ENCODE results near the gene RFTN1. TPM values are rescaled to one million over a fixed set of nuclear protein-coding genes. Genes with fewer than 3 reads are reported as not detected.

The RFTN1 gene
- total and polyA plus RNA-seq, 5 experiments from 2014 or later, result 35.3 to 61.8 (median 44.2) TPM

GRCh38 chr3:16456784-16457415 is 56.6 kb downstream of the RFTN1 start:
- peak; percentile 81 to 85 for ATAC-seq

GRCh38 chr3:16455966-16456365 is 57.5 kb downstream of the RFTN1 start:
- peaks cover 3 to 34% (median 21%) of the 10 kb centered on the region in 3 donors for H3K36me3 Mint-ChIP-seq
- H3K9me3 Mint-ChIP-seq, result no peaks in the 10 kb centered on the region
- no peak for DNase-seq
- POLR2A ChIA-PET, result no interaction called here
- H3K27ac Mint-ChIP-seq, result no peak overlapping the region
- H3K4me1 Mint-ChIP-seq, result peaks cover 13 to 45% (median 36%) of the 10 kb centered on the region in 4 donors
- no peak overlapping the region for H3K4me3 Mint-ChIP-seq
- H3K27me3 Mint-ChIP-seq, result no peaks in the 10 kb centered on the region
- no peak for ATAC-seq

More at GRCh38 chr3:16456784-16457415, 56.6 kb downstream of the RFTN1 start:
- no peaks in the 10 kb centered on the region for H3K9me3 Mint-ChIP-seq
- peak overlapping the region in 8 of 10 donors; percentile 26 to 69 (median 50) for H3K27ac Mint-ChIP-seq
- POLR2A ChIA-PET, result no interaction called here
- H3K4me1 Mint-ChIP-seq, result peaks cover 8 to 42% (median 37%) of the 10 kb centered on the region in 4 donors
- peak in 4 of 10 donors; percentile 9 to 39 (median 26) for DNase-seq
- H3K36me3 Mint-ChIP-seq, result peaks cover 3 to 26% (median 15%) of the 10 kb centered on the region in 3 donors
- H3K27me3 Mint-ChIP-seq, result no peaks in the 10 kb centered on the region
- no peak overlapping the region for H3K4me3 Mint-ChIP-seq

GRCh38 chr3:16455001-16455400 is 58.5 kb downstream of the RFTN1 start:
- H3K4me1 Mint-ChIP-seq, result peaks cover 16 to 48% (median 38%) of the 10 kb centered on the region in 4 donors
- peaks cover 3 to 41% (median 25%) of the 10 kb centered on the region in 3 donors for H3K36me3 Mint-ChIP-seq
- ATAC-seq (no peak), DNase-seq (no peak)
- H3K27me3 Mint-ChIP-seq, result no peaks in the 10 kb centered on the region
- H3K9me3 Mint-ChIP-seq, result no peaks in the 10 kb centered on the region
- POLR2A ChIA-PET, result interaction anchor here (0.6 kb wide), 1 partner anchor 14 kb away, joined by 6 read pairs; no protein-coding TSS in a partner anchor
- H3K27ac Mint-ChIP-seq, result peak overlapping the region in 2 of 10 donors; percentile 25 to 32
- H3K4me3 Mint-ChIP-seq, result no peak overlapping the region

- peaks cover 17 to 54% (median 41%) of the 10 kb centered on the region in 4 donors for H3K4me1 Mint-ChIP-seq
- no peaks in the 10 kb centered on the region for H3K9me3 Mint-ChIP-seq
- H3K36me3 Mint-ChIP-seq, result peaks cover 0 to 51% (median 16%) of the 10 kb centered on the region in 3 donors
- POLR2A ChIA-PET, result no interaction called here
- H3K27me3 Mint-ChIP-seq, result no peaks in the 10 kb centered on the region
- H3K27ac Mint-ChIP-seq, result no peak overlapping the region
- no peak overlapping the region for H3K4me3 Mint-ChIP-seq
- DNase-seq (no peak), ATAC-seq (no peak)
Measured at GRCh38 chr3:16452261-16452660, 61.2 kb downstream of the RFTN1 start.

DNA sequence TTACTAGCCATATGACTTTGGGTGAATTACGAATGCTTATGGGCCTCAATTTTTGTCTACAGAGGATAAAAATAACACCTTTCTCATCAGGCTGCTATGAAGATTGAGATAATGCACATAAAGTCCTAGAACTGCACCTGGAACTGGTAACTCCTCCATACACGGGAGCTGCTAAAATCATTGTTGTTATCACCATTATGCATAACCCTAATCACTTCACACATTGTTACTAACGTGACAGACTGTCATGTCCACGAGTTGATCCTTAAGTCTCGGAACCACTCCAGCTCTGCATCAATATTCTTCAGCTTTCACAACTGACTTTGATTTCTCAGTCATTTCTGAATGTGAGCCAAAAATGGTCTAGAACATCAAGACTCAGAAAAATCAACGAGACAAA is 64.1 kb downstream of the RFTN1 start:
- peaks cover 20 to 54% (median 36%) of the 10 kb centered on the region in 4 donors for H3K4me1 Mint-ChIP-seq

GRCh38 chr3:16448639-16449070 is 64.8 kb downstream of the RFTN1 start:
- ATAC-seq (no peak), DNase-seq (no peak)
- Mint-ChIP-seq H3K36me3 (peaks cover 0 to 52% (median 18%) of the 10 kb centered on the region in 3 donors), H3K4me1 (peaks cover 17 to 51% (median 37%) of the 10 kb centered on the region in 4 donors), H3K27ac (peak overlapping the region in 6 of 10 donors; percentile 0 to 64 (median 30)), H3K4me3 (peak overlapping the region in 1 of 10 donors; percentile 11), H3K27me3 (no peaks in the 10 kb centered on the region), H3K9me3 (peaks cover 0 to 5% (median 0%) of the 10 kb centered on the region in 9 donors)
- POLR2A ChIA-PET, result no interaction called here

More for the DNA sequence above, 64.1 kb downstream of the RFTN1 start:
- peak overlapping the region in 1 of 10 donors; percentile 35 for H3K27ac Mint-ChIP-seq
- H3K9me3 Mint-ChIP-seq, result no peaks in the 10 kb centered on the region
- H3K4me3 Mint-ChIP-seq, result no peak overlapping the region
- H3K36me3 Mint-ChIP-seq, result peaks cover 0 to 50% (median 17%) of the 10 kb centered on the region in 3 donors
- no peak for ATAC-seq
- DNase-seq, result no peak
- POLR2A ChIA-PET, result no interaction called here
- H3K27me3 Mint-ChIP-seq, result no peaks in the 10 kb centered on the region

GRCh38 chr3:16447135-16447534 is 66.4 kb downstream of the RFTN1 start:
- Mint-ChIP-seq H3K9me3 (peaks cover 0 to 15% (median 0%) of the 10 kb centered on the region in 9 donors), H3K36me3 (peaks cover 0 to 42% (median 21%) of the 10 kb centered on the region in 3 donors), H3K27me3 (no peaks in the 10 kb centered on the region), H3K4me3 (no peak overlapping the region), H3K4me1 (peaks cover 25 to 54% (median 37%) of the 10 kb centered on the region in 4 donors), H3K27ac (peak overlapping the region in 2 of 10 donors; percentile 25 to 58)
- no peak for ATAC-seq
- POLR2A ChIA-PET, result no interaction called here
- DNase-seq, result no peak

GRCh38 chr3:16444344-16444743 is 69.2 kb downstream of the RFTN1 start:
- DNase-seq (no peak), ATAC-seq (no peak)
- Mint-ChIP-seq H3K9me3 (peaks cover 0 to 15% (median 0%) of the 10 kb centered on the region in 9 donors), H3K27ac (peak overlapping the region in 2 of 10 donors; percentile 6 to 69), H3K4me3 (no peak overlapping the region), H3K36me3 (peaks cover 0 to 24% (median 11%) of the 10 kb centered on the region in 3 donors), H3K27me3 (no peaks in the 10 kb centered on the region), H3K4me1 (peaks cover 19 to 59% (median 43%) of the 10 kb centered on the region in 4 donors)
- POLR2A ChIA-PET, result no interaction called here

DNA sequence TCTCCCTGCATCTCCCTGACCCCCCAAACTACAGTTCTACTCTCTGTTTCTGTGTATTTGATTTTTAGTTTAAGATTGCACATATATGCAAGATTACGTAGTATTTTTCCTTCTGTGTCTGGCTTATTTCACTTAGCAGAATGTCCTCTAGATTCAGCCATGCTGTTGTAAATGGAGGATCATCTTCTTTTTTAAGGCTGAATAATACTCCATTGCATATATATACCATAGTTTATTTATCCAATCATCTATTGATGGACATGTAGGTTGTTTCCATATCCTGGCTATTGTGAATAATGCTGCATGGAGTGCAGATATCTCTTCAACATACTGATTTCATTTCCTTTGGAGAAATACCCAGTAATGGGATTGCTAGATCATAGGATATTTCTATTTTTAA is 70.8 kb downstream of the RFTN1 start:
- ATAC-seq (no peak), DNase-seq (no peak)
- no peak overlapping the region for H3K4me3 Mint-ChIP-seq
- no peaks in the 10 kb centered on the region for H3K27me3 Mint-ChIP-seq
- H3K36me3 Mint-ChIP-seq, result peaks cover 0 to 17% (median 11%) of the 10 kb centered on the region in 3 donors
- peaks cover 0 to 15% (median 0%) of the 10 kb centered on the region in 9 donors for H3K9me3 Mint-ChIP-seq
- POLR2A ChIA-PET, result no interaction called here
- H3K27ac Mint-ChIP-seq, result peak overlapping the region in 2 of 10 donors; percentile 55 to 77
- H3K4me1 Mint-ChIP-seq, result peaks cover 16 to 63% (median 36%) of the 10 kb centered on the region in 4 donors

DNA sequence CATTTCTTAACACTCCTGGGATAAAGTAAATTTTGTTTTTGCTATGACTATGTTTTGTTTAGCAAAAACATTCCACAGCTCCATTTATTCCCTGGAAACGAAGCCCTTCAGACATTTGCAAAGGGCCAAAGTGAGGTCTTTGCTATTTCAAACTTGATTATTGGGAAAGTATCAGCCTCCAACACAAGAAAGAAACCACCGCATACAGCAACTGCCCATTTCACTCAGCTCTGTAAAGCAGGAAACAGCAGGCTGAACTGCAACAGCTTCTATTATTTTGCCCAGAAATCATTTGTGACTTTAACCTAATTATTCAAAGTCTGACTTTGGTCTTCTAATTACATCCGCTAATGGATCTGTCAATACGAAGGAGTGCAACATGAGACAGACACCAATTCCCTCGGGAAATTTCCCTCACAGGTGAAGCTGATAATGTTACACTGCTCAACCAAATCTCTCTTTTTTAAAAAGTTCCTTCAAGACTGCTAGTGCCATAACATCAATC is 72.1 kb downstream of the RFTN1 start:
- H3K4me3 Mint-ChIP-seq, result no peak overlapping the region
- POLR2A ChIA-PET, result interaction anchor here (0.9 kb wide), 1 partner anchor 75 kb away, joined by 3 read pairs; no protein-coding TSS in a partner anchor
- ATAC-seq, result no peak
- peak overlapping the region in 3 of 10 donors; percentile 19 to 55 (median 40) for H3K27ac Mint-ChIP-seq
- no peak for DNase-seq
- peaks cover 17 to 51% (median 32%) of the 10 kb centered on the region in 4 donors for H3K4me1 Mint-ChIP-seq
- peaks cover 0 to 15% (median 0%) of the 10 kb centered on the region in 9 donors for H3K9me3 Mint-ChIP-seq
- H3K36me3 Mint-ChIP-seq, result peaks cover 0 to 12% (median 9%) of the 10 kb centered on the region in 3 donors
- H3K27me3 Mint-ChIP-seq, result no peaks in the 10 kb centered on the region

DNA sequence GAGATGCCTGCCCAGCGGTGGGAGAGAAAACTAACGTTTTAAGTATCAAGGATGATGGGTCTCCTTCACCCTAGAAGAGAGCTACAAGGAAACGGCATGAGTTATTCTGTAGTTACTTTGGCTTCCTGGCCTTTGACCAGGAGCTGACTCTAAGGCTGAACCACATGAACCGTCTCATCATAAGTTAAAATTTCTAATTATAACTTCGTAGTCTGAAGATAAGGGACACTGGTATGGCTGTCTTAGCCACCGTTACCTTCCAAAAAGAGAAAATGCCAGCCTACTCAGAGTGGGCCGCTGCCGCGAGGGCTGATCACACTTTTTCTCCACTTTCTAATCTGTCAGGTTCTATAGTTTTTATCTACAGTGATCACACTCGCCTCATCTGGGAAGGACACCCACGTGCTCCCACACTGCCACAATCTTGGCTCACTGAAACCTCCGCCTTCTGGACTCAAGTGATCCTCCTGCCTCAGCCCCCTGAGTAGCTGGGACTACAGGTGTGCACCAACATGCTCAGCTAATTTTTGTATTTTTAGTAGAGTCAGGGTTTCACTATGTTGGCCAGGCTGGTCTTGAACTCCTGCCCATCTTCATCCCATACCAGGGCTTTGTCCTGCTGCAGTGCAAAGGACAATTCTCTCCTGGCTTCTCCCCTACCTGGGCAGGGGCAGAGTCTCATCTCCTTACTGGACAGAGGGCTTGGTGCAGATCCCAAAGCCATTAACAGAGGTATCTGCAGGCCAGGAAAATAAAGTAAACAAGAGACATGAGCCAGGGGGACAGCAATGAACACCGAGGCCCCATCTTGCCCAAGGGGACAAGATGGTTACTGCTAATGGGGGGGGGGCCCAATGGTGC is 73.4 kb downstream of the RFTN1 start:
- no peak overlapping the region for H3K4me3 Mint-ChIP-seq
- ATAC-seq (no peak), DNase-seq (no peak)
- peak overlapping the region in 6 of 10 donors; percentile 2 to 75 (median 30) for H3K27ac Mint-ChIP-seq
- H3K4me1 Mint-ChIP-seq, result peaks cover 14 to 48% (median 29%) of the 10 kb centered on the region in 4 donors
- H3K36me3 Mint-ChIP-seq, result peaks cover 0 to 9% (median 5%) of the 10 kb centered on the region in 3 donors
- H3K9me3 Mint-ChIP-seq, result peaks cover 0 to 15% (median 0%) of the 10 kb centered on the region in 9 donors
- H3K27me3 Mint-ChIP-seq, result no peaks in the 10 kb centered on the region
- POLR2A ChIA-PET, result interaction anchor here (0.7 kb wide), 1 partner anchor 72 kb away, joined by 3 read pairs; no protein-coding TSS in a partner anchor

DNA sequence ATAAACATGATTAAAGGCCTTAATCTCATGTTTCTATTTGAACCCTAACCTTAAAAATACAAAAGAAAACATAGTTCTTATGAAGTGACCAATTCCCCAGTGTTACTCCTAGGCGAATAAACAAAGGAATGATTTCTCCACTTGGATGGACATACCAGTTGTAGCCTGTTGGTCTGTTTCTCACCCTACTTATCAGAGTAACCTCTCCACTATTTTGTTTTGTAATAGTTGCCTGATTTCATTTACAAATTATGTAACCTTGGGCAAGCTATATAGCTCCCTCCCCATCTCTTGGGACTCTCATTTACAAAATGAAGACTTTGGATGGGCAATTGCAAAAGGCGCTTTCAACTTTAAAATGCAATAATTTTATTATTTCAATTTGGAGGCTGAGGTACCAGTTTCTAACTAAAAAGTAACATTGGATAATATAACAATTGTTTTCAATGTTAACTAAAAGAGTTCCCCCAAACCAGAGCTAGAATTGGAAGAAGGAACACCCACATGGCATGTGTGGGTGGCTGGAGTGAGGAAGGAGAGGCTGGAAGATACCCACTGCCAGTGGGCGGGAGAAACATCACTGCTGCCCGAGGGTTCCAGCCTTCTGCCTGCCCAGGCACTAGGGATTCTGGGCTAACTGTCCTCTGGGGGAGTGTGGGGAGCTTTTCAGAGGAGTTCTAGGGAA is 74.2 kb downstream of the RFTN1 start:
- Mint-ChIP-seq H3K4me1 (peaks cover 14 to 42% (median 29%) of the 10 kb centered on the region in 4 donors), H3K4me3 (peak overlapping the region in 1 of 10 donors; percentile 40), H3K9me3 (peaks cover 0 to 15% (median 0%) of the 10 kb centered on the region in 9 donors), H3K27me3 (no peaks in the 10 kb centered on the region), H3K36me3 (peaks cover 0 to 10% (median 4%) of the 10 kb centered on the region in 3 donors), H3K27ac (peak overlapping the region in 4 of 10 donors; percentile 2 to 75 (median 21))
- no peak for DNase-seq
- POLR2A ChIA-PET, result no interaction called here
- ATAC-seq, result no peak

Measured in naive thymus-derived CD8-positive, alpha-beta T cell (primary cell).